Thoracic aorta (tissue), 2 donors: ENCODE measurements around the gene SLC16A11. TPM values are rescaled to one million over a fixed set of nuclear protein-coding genes. Genes with fewer than 3 reads are reported as not detected.

Source experiments
- ATAC-seq: fragments of 150-250 bp; one replicate; pipeline ENCODE4 v1.8.0; 2017; ENCODE audit warnings: low read depth; ENCODE audit not compliant: insufficient number of reproducible peaks, low FRiP score
- DNase-seq: peaks from one replicate; pipeline ENCODE4 v3.0.0-alpha.2; 2020; ENCODE audit warnings: low spot score
- H3K27ac ChIP-seq, 2 donors: fragments of 200-600 bp; sonication (generic); 1 replicate in 1 of 2; 2 replicates in 1 of 2; pipeline ENCODE4 v1.5.1; 2016; ENCODE audit warnings: mild to moderate bottlenecking in 2 of 2, moderate library complexity in 2 of 2
- H3K27me3 ChIP-seq: fragments of 200-600 bp; sonication (generic); replicated peaks from 2 replicates; pipeline ENCODE4 v1.6.0; 2016; ENCODE audit warnings: mild to moderate bottlenecking; ENCODE audit not compliant: insufficient read depth
- H3K36me3 ChIP-seq: fragments of 200-600 bp; sonication (generic); one replicate; pipeline ENCODE4 v1.5.1; 2016
- H3K4me1 ChIP-seq, 2 donors: fragments of 200-600 bp; sonication (generic); 1 replicate in 1 of 2; 2 replicates in 1 of 2; pipeline versions ENCODE4 v1.5.1 to v1.6.0; 2016; ENCODE audit warnings: low read depth in 2 of 2, mild to moderate bottlenecking in 1 of 2; ENCODE audit not compliant: control insufficient read depth in 1 of 2
- H3K4me3 ChIP-seq: fragments of 200-600 bp; sonication (generic); 2 replicates; pipeline ENCODE4 v1.5.1; 2016; ENCODE audit warnings: mild to moderate bottlenecking
- H3K9me3 ChIP-seq: fragments of 200-600 bp; sonication (generic); 2 replicates; pipeline ENCODE4 v1.5.1; 2016
- total RNA-seq, 2 donors: library from RNA; depleted of rRNA; stranded (reverse); fragments of >200 nt; gene quantifications; one replicate each; pipeline versions ENCODE4 v1.1.0 to v1.2.3, GENCODE V29; 2016
- TF ChIP-seq, protein P1 (sequence below): fragments of 200-600 bp; sonication (generic); IDR thresholded peaks from one replicate; pipeline ENCODE4 v1.5.1; 2019; ENCODE audit warnings: antibody characterized with exemption

Gene SLC16A11
- total RNA-seq, 2 donors from 2014 or later: 0.27 TPM; not detected in 1

DNA sequence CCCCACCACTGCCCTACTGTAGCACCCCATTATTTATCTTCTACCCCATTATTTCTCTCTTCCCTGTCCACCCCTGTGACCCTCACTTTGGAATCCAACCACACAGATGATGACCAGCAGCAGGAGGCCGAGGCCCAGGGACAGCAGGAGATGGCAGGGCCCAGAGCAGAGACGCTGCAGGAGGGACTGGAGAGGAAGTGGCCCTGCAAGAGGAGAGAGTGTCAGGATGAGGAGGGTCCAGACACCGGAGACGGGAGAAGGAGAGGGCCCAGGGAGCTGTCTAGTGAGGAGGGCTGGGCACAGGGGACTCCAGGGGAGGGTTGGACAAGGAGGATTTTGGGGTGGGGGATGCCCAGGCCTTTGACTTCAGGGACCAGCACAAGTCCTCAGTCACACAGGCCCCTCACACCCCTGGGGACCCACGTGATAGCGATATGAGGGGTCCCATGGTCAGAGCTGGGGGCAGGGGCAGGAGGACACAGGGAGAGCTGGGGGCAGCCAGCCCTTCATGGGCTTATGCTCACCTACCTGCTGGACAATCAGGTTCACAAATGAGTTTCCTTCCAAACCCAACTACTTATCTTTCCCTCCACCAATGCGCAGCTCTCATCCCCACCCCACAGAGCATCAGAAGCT, 34.1 kb upstream of the SLC16A11 start:
- no peaks in the 10 kb centered on the region for H3K36me3 ChIP-seq
- H3K27me3 ChIP-seq: no peaks in the 10 kb centered on the region
- ATAC-seq: no peak
- H3K4me3 ChIP-seq: no peak overlapping the region
- TF ChIP-seq, protein P1, sequence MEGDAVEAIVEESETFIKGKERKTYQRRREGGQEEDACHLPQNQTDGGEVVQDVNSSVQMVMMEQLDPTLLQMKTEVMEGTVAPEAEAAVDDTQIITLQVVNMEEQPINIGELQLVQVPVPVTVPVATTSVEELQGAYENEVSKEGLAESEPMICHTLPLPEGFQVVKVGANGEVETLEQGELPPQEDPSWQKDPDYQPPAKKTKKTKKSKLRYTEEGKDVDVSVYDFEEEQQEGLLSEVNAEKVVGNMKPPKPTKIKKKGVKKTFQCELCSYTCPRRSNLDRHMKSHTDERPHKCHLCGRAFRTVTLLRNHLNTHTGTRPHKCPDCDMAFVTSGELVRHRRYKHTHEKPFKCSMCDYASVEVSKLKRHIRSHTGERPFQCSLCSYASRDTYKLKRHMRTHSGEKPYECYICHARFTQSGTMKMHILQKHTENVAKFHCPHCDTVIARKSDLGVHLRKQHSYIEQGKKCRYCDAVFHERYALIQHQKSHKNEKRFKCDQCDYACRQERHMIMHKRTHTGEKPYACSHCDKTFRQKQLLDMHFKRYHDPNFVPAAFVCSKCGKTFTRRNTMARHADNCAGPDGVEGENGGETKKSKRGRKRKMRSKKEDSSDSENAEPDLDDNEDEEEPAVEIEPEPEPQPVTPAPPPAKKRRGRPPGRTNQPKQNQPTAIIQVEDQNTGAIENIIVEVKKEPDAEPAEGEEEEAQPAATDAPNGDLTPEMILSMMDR: no peak
- no peak for DNase-seq
- no peaks in the 10 kb centered on the region for H3K4me1 ChIP-seq
- no peak overlapping the region for H3K27ac ChIP-seq
- H3K9me3 ChIP-seq: no peaks in the 10 kb centered on the region

DNA sequence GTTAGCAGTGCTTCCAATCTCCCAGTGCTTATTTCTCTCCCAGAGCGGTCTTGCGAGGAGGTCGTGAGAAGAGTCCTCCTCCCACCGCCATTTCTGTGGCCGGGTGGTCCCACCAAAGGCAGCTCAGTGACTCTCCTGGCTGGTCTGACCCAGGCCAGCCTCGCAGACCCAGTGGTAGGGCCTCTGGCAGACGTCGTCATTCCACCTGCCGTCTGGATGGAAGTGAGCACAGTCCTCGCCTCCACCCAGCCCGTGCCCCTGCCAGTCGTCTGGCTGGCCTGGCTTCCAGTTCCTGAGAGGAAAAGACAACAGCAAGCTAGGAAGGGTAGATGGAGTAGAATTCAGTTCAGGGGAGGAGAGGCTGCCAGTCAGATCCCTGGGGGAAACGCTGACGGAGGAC, 31.0 kb upstream of the SLC16A11 start:
- DNase-seq (no peak), ATAC-seq (no peak)
- TF ChIP-seq, protein P1: no peak

DNA sequence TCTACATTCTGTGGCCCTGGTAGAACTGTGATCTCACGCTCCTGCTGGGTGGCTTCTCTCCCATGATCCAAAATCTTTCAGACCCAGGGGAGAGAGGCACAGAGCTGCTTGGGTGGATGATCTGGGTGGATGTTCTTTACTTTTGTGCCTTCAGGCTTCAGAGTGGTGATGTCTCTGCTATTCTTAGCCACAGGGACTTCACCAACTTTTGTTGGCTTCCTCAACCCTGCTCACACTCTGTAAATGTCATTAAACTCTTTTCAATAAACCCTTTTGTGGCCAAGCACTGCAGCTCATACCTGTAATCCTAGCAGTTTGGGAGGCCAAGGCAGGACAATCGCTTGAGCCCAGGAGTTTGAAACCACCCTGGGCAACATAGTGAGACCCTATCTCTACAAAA, 28.5 kb upstream of the SLC16A11 start:
- Histone ChIP-seq H3K4me3 (no peak overlapping the region), H3K36me3 (no peaks in the 10 kb centered on the region), H3K9me3 (peaks cover 11% of the 10 kb centered on the region), H3K27me3 (no peaks in the 10 kb centered on the region), H3K27ac (no peak overlapping the region), H3K4me1 (no peaks in the 10 kb centered on the region)
- DNase-seq (no peak), ATAC-seq (no peak)
- TF ChIP-seq, protein P1: no peak

More for the DNA sequence above, 31.0 kb upstream of the SLC16A11 start:
- no peaks in the 10 kb centered on the region for H3K27me3 ChIP-seq
- H3K4me3 ChIP-seq: no peak overlapping the region
- H3K36me3 ChIP-seq: no peaks in the 10 kb centered on the region
- no peaks in the 10 kb centered on the region for H3K9me3 ChIP-seq
- no peak overlapping the region for H3K27ac ChIP-seq
- H3K4me1 ChIP-seq: no peaks in the 10 kb centered on the region

DNA sequence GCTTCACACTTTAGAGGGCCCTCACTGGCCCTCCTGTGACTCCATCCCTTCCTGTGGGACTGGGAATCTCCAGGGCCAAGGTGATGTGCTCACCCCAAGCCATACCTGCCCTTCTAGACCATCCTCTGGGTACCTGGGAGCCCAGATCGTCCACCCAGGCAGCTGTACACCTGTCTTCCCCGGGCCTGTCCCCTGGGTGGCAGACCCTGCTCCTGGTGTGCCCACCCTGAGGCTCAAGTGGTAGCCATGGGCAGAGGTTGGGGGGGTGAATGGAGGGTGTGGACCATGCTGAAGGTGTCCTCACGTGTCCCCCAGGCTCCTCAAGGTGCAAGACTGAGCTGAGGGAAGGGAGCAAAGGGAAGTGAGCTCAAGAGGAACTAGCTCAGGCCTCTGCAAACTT, 26.8 kb upstream of the SLC16A11 start:
- no peak overlapping the region for H3K4me3 ChIP-seq
- ATAC-seq (no peak), DNase-seq (no peak)
- H3K36me3 ChIP-seq: no peaks in the 10 kb centered on the region
- TF ChIP-seq, protein P1: no peak
- no peaks in the 10 kb centered on the region for H3K27me3 ChIP-seq
- no peak overlapping the region for H3K27ac ChIP-seq
- peaks cover 12% of the 10 kb centered on the region for H3K9me3 ChIP-seq
- H3K4me1 ChIP-seq: no peaks in the 10 kb centered on the region

DNA sequence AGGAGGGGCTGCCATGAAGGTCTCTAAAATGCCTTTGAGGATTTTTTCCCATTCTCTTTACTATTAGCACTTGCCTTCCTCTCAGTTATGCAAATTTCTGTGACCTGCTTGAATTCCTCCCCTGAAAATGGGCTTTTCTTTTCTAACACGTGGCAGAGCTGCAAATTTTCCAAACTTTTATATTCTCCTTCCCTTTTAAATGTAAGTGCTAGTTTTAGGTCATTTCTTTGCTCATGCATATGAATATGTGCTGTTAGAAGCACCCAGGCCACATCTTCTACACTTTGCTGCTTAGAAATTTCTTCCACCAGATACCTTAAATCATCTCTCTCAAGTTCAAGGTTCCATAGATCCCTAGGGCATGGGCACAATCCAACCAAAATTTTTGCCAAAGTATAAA, 24.4 kb upstream of the SLC16A11 start:
- Histone ChIP-seq H3K27ac (no peak overlapping the region), H3K4me1 (no peaks in the 10 kb centered on the region), H3K36me3 (no peaks in the 10 kb centered on the region), H3K9me3 (peaks cover 12% of the 10 kb centered on the region), H3K4me3 (no peak overlapping the region), H3K27me3 (no peaks in the 10 kb centered on the region)
- TF ChIP-seq, protein P1: no peak
- no peak for ATAC-seq
- DNase-seq: no peak
